Measurements from ENCODE around the gene CYP4F11. TPM values are rescaled to one million over a fixed set of nuclear protein-coding genes. Genes with fewer than 3 reads are reported as not detected.
"Not testable (repeated sequence)": the region's sequence is repeated elsewhere in the genome, so short reads cannot be mapped to it uniquely, and the experiment has no call there.

Gene CYP4F11, protein sequence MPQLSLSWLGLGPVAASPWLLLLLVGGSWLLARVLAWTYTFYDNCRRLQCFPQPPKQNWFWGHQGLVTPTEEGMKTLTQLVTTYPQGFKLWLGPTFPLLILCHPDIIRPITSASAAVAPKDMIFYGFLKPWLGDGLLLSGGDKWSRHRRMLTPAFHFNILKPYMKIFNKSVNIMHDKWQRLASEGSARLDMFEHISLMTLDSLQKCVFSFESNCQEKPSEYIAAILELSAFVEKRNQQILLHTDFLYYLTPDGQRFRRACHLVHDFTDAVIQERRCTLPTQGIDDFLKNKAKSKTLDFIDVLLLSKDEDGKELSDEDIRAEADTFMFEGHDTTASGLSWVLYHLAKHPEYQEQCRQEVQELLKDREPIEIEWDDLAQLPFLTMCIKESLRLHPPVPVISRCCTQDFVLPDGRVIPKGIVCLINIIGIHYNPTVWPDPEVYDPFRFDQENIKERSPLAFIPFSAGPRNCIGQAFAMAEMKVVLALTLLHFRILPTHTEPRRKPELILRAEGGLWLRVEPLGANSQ
- polyA plus RNA-seq (ENCODE audit: insufficient read length), result 0.42 TPM
- long read RNA-seq, donor 1, result 0 reads
- long read RNA-seq, donor 2, result 0 reads
- long read RNA-seq, donor 3, result 0 reads
- long read RNA-seq, donor 4, result 0 reads
- long read RNA-seq, donor 5, result 0 reads
- long read RNA-seq, donor 6, result 0 reads
- long read RNA-seq, donor 7, result 0 reads
- long read RNA-seq, donor 8, result 0 reads

DNA sequence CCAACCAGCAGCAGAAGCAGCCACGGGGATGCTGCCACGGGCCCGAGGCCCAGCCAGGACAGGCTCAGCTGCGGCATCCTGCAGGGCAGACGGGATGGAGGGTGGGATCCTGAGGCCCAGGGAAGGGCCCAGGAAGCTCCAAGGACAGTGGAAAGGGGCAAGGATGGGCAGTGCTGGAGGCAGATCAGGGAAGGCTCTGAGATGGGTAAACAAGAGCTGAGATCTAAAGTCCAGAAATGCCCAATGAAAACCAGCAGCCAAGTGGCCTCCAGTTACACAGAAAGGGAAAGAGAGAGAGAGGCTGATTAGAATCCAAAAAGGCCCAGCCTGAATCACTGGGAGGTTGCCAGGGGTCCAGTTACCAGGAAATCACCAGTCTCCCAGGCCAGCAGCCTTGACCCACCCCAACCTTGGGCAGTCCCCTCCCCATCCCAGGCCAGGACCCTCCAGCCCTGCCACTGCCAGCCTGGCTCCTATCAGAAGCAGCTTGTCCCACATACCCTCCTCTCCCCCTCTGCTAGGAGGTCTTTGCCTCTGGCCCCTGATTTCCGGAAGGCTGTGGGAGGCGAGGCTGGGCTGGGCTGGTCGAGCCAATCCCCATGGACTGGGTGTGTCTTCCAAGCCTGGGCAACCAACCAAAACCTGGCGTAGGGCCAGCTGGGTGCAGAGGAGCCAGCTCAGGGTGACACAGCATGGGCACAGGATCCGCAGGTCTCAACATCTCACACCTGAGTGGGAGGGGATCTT is at the start of gene CYP4F11:
Gene CYP4F11, minus strand, starts transcription at position 198 of the 747 bp plus-strand sequence. Its CDS starts 121 bp downstream, at position 77.
- no peak for DNase-seq

DNA sequence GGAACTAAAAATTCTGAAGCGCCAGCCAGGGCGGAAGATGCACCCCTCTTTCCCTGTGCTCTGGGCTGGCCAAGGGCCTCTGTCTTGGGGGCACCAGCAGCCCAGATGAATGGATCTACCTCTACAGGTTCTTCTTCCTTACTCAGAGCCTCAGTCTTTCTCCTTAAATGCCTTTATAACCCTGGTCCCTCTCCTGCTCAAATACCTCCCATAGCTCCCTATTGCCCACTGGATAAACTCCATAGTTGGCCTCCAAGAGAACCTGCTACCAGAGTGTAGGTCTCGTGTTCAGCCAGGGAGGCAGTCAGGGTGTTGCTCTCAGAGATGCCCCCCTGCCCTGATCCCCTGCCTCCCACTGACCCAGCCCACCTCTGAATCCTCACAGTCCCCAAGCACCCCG is 45.0 kb upstream of the CYP4F11 start:
- no peak for DNase-seq

DNA sequence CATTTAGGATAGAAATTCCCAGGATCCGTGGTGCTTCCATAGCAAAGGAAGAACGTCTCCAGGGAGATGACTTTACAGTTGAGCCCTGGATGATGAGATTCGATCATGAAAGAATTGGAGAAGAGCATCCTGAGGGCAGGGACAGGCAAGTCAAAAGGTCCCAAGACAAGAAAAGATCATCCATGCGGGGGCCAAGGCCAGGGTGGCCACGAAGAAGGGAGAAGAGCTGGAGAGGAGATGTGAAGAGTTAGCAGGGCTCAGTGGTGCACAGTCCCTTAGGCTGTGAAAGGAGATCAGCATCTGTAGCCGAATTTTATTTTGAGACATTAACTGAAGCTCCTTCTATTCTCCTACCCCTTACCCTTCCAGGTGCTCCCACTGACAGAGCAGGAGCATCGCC is 43.4 kb upstream of the CYP4F11 start:
- DNase-seq, result no peak

DNA sequence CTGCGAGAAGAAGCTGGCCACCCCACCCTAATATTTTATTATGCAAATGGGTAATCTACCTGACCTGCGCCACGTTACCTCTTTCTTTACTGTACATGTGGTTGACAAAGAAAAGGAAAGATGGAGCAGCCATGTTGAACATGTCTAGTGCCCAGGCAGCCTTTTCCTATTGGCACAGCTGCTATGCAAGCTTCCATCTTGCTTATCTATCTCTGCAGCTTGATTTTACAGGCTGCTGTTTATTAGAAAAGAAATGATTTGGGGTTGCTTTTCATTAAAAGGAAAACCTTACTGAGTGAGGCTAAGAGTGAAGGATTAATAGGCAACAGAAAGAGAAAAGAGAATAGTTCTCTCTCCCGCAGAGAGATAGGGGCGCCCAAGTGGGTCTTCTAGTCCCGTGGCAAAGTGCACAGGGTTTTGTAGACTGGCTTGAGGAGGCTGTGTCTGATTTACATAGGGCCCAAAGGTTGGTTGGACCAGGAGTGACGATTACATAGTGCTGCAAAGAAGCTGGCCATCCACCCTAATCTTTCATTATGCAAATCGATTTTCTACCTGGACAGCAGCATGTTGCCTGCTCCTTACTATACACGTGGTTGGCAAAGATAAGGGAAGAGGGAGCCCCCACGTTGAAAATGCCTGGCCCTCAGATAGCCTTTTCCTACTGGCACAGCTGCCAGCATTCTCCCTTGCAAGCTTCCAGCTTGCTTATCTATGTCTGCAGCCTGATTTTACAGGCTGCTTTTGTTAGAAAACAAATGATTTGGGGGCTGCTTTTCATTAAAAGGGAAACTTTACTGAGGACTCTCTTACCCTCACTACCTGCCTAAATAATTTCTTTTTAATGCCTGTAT is 42.7 kb upstream of the CYP4F11 start:
- DNase-seq, result no peak

DNA sequence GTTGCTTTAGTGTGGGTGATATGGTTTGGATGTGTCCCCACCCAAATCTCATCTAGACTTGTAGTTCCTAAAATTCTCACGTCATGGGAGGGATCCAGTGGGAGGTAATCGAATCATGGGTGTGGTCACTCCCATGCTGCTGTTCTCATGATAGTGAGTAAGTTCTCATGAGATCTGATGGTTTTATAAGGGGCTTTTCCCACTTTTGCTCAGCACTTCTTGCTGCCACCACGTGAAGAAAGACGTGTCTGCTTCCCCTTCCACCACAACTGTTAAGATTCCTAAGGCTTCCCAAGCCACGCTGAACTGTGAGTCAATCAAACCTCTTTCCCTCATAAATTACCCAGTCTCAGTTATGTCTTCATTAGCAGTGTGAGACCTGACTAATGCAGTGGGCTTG is 40.5 kb upstream of the CYP4F11 start:
- no peak for DNase-seq

DNA sequence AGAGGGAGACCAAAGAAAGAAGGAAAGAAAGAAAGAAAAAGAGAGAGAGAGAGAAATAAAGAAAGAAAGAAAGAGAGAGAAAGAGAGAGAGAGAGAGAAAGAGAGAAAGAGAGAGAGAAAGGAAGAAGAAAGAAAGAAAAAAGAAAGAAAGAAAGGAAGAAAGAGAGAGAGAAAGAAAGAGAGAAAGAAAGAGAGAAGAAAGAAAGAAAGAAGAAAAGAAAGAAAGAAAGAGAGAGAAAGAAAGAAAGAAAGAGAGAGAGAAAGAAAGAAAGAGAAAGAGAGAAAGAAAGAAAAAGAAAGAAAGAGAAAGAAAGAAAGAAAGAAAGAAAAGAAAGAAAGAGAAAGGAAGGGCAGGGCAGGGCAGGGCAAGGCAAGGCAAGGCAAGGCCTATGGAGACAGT is 37.7 kb upstream of the CYP4F11 start:
- DNase-seq, result not testable (repeated sequence)

DNA sequence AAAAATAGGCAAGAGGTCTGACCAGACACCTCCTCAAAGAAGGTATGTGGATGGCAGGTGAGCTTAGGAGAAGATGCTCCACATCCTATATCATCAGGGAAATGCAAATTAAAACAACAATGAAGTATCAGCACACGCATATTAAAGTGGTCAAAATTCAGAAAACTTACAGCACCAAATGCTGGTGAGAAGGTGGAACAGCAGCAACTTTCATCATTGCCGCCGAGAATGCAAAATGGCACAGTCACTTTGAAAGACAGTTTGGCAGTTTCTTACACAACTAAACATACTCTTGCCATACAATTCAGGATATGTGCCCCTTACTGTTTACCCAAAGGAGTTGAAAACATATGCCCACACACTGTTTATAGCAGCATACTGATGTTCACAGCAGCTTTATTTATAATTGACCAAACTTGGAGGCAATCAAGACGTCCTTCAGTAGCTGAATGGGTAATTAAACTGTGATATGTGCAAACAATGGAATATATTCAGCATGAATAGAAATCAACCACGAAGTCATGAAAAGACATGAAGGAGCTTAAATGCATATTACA is 37.0 kb upstream of the CYP4F11 start:
- DNase-seq, result no peak

DNA sequence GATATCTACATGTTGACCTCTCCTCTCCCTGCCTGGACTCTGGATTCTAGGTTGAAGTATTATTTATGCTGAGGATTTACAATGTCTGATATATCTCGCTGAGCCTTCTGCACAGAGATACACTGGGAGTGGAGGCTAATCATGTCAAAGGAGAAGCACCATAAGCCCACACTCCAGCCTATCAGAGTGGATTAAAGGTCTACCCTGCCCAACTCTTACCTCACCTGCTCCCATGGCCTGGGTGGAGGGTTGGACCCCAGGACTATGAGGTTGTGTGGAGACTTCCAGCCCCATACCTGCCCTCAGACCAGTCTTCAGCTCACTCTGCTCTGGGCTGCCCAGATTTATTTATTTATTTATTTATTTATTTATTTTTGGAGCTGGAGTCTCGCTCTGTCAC is 29.9 kb upstream of the CYP4F11 start:
- DNase-seq, result no peak

DNA sequence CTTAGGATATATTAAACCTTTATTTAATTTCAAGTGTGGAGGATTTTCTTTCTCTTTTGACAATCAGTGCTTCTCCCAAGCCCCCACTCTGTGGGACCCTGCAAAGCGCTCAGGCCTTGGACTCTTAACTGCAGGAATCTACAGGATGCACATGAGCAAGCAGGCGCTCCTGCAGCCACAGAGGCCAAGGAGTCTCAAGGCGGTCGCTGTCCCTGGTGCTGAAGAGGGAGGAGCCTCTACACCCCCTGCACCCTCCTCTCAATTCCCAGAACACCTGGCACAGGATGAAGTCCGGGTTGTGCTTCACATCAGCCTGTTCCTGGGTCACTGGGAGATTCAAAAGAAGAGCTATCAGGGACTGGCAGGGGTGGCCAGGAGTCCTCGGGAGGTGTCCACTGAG is 28.0 kb upstream of the CYP4F11 start:
- no peak for DNase-seq

DNA sequence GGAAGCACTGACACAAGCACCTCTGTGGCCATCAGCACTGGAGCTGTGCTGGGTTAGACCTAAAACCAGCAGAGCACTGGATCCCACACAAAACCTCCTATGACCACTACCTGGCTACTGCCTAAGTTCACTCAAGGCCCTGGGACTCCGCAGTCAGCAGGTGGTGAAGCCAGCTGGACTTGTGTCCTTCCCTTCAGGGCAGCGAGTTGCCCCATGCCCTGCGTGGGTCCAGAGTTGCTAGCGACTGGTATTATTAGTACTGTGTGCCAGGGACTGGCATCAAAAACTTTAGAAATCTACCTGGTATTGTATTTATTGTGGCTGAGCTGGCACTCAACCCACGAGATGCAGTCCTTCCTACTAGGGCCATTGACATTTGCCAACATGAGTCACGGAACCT is 20.5 kb upstream of the CYP4F11 start:
- no peak for DNase-seq

DNA sequence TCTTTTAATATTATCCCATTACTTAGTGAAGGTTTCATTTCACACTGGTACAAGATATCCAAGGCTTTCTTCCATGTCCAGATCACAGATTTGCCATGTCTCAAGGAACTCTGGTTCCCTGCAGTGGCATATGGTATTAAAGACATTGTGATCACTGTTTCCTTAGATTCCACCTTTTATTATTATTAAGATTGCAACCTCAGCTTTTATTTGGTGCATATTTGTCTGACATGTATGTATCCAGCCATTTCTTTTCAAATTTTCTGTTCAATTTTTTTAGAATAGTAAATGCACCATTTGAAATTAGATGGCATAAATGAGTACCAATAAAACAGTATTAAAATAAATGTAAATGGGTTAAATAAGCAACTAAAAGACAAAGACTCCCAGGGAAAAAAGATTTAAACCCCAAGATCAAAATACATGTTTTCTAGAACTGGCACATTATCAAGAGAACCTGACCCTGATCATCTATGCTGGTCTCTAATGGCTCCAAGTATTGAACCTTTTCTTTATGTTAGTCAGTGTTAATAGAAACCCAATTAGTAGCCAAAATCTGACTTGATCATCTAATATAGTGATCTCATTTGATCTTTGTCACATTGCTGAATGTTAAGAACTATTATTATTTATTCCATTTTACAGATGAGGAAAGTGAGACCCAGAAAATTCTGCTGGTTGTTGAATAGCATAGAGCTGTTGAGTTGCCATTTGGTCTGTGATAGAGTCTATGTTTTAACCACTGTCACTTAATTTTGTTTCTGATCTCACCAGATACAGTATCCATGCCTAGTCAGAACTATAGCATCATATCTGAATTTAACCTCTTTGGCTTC is 14.1 kb upstream of the CYP4F11 start, which contains the start of gene OR10H4:
Gene OR10H4, plus strand, starts transcription at position 786 of the 836 bp plus-strand sequence. Its CDS starts 0 bp downstream, at position 786.
- no peak for DNase-seq

DNA sequence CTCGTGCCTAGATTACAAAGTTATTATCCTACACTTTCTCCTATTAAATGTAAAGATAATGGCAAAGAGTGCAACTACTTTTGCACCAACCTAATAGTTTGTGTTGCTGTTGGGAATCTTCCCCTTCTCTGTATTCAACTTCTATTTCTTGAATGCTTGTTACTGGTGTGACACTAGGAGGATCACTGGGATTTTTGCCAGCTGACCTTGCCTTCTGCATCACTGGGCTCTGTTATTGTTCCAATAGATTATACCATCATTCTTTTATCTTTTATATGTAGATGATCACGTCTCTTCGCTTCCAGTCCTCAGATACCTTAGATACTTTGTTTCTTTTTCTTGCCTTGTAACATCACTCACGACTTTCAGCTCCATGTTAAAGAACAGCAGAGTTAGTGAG is 11.0 kb upstream of the CYP4F11 start:
- no peak for DNase-seq

DNA sequence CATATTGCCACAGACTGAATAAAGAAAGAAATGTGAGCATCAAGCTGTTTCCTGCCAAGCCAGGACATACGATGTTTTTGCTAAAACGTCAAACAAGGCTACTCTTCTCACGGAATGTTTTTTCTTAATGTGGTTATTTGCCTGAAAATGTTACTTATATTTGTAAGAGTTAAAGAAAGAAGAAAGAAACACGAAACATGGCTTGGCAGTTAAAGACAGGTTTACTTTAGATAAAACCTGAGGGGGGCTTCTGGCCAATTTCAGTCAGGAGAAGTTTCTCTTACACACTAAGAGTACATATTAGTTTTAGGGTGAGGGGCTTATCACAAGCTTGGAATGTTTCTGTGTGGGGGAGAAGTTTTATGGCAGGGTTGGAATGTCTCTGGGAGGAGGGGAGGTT is 10.1 kb upstream of the CYP4F11 start:
- no peak for DNase-seq

DNA sequence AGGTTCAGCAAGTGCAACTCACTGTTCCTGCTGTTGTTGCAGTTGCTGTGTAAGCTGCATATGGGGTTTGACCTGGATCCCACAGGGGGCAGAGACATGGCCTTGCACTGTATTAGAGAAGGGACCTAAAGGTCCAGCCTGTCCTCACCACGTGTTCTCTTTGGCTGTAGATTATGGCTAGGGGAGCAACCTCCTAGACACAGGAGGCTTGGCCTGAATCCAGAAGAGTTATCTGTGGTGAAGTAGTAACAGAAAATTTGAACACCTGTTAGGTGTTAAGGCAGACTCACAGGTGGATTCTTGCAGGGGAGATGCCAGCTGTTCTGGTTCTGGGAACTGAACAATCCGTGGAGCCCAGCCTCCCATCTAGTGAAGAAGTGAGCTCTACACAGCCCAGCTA is 3.4 kb upstream of the CYP4F11 start:
- no peak for DNase-seq

DNA sequence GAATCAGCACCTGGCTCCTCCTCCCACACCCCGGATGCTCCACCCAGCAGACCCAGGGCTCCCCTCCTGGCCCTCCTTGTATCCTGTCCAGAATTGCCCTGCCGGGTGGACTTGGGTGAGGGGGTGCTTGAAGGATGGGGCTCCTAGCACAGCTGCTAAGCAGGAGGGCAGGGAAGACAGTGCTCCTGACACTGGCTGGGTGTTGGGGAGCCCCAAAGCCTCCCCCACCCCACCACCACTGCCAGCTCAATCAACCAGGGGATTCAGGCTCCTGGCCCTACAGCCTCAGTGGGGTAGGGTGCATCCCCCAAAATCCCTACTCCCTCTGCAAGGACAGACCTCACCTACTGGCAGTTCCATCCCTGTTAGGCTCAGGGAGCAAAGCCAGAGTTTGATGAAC is 2.6 kb upstream of the CYP4F11 start:
- no peak for DNase-seq

DNA sequence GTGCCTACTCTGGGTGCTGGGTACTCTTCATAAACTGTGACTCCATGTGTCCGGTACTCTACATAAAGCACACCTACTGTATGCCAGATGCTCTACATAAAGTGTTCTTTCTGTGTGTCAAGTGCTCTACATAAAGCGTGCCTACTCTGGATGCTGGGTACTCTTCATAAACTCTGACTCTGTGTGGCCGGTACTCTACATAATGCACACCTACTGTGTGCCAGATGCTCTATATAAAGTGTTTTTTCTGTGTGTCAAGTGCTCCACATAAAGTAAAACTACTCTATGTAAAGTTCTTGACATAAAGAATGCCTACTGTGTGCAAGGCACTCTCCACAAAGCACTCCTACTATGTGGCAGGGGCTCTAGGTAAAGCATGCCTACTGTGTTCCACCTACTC is 1.8 kb upstream of the CYP4F11 start:
- no peak for DNase-seq

DNA sequence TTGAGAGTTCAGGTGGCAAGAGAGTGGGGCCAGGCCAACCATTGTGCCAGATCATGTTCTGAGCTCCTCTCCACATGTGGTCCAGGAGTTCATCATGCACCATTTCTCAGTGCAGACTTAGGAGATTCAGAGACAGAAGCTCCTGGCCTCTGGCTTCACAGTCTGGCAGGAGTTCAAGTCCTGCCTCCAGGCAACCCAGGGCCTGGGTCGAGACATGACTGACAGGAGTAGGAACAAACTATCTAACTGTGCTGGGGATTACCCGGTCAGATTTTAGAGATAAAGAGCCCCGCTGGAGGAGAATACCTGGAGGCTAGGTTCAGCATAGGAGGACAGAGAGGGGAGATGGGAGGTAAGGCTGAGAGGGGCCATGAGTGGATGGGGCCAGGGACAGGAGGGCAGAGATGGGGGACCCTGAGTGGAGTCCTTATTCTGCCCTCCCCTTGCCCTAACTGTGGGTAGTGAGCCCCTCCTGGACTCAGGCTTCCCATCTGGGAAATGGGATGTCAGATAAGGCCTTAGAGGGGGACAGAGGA is 906 bp upstream of the CYP4F11 start:
- DNase-seq, result no peak

DNA sequence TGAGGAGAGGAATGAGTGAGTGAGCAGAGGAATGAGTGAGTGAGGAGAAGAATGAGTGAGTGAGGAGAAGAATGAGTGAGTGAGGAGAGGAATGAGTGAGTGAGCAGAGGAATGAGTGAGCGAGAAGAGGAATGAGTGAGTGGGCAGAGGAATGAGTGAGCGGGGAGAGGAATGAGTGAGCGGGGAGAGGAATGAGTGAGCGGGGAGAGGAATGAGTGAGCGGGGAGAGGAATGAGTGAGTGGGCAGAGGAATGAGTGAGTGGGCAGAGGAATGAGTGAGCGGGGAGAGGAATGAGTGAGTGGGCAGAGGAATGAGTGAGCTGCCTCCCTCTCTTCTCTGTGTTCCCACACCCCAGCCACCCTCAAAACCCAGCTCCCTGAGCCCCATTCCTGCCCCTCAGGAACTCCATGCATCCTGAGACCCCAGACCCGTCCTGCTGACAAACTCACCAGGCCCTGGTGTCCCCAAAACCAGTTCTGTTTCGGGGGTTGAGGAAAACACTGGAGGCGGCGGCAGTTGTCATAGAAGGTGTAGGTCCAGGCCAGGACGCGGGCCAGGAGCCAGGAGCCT is 483 bp downstream of the CYP4F11 start:
- not testable (repeated sequence) for DNase-seq

DNA sequence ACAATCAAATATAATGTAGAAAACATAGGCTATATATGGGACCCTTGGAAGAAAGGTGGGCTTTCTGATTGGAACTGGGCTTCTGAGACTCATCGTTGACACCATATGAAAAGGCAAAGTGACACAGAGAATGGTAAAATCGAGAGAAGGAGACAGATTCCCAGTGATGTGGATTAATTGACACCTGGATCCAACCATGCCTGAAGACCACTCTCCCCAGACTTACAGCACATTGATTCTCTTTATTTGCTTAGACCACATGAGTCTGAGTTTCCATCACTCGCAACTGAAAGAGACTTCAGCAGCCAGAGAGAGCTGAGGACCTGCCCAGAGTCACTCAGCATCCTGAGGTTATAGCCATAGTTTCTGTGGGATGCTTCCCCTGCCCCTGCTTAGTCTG is 6.0 kb downstream of the CYP4F11 start:
- DNase-seq, result no peak

DNA sequence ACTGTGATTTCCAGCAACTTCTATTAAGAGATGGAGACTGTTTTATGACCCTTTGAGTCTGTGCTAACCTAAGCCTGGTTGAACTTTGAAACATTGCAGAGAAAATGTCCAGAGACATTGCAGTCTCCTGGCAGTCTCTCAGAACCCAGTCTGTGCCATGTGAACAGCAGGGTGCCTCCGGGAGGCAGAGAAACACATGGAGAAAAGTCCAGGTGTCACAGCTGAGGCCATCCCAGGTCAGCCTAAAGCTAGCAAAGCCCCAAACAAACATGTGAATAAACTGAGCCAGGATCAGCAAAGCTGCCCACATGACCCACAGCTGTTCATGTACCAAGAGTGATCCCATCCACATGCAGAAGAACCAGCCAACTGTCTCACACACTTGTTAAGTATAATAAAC is 7.8 kb downstream of the CYP4F11 start:
- DNase-seq, result no peak

Measured in left kidney (tissue), 8 donors.